Fibroblast of villous mesenchyme (primary cell): ENCODE data around the gene IRAK2. TPM values are rescaled to one million over a fixed set of nuclear protein-coding genes. Genes with fewer than 3 reads are reported as not detected.

Experiments used
- DNase-seq: peaks from one replicate; pipeline ENCODE4 v3.0.0-alpha.2; 2010; ENCODE audit warnings: low read depth
- H3K4me3 ChIP-seq: 2 replicates; pipeline ENCODE4 v1.5.1; 2011; ENCODE audit warnings: low read depth, mild to moderate bottlenecking, low read length
- total RNA-seq: library from RNA; depleted of rRNA; stranded (reverse); fragments of >200 nt; gene quantifications from 2 replicates; pipeline ENCODE4 v1.2.3, GENCODE V29; 2012
- TF ChIP-seq, protein P1 (sequence below): IDR thresholded peaks from 2 replicates; pipeline ENCODE4 v1.5.1; 2012; ENCODE audit warnings: low read depth, mild to moderate bottlenecking, low read length; ENCODE audit not compliant: insufficient read depth

The IRAK2 gene
- total RNA-seq, 1 donor = 8.2 TPM

DNA sequence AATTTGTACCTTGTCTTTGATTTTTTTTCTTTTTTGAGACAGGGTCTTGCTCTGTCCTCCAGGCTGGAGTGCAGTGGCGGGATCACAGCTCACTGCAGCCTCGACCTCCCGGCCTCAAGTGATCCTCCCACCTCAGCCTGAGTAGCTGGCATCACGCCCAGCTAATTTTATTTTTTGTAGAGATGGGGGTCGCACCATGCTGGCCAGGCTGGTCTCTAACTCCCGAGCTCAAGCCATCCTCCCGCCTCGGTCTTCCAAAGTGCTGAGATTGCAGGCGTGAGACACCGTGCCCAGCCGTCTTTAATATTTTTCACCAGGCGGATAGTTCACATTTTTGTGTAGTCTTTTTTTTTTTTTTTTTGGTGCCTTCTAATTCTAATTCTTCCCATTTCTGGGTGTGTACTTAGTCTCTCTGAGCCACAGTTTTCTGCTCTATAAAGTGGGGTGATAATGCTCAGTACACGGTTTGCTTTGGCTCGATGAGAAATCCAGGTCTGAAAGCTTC, 83.0 kb downstream of the IRAK2 start:
- DNase-seq = no peak
- TF ChIP-seq, protein P1, sequence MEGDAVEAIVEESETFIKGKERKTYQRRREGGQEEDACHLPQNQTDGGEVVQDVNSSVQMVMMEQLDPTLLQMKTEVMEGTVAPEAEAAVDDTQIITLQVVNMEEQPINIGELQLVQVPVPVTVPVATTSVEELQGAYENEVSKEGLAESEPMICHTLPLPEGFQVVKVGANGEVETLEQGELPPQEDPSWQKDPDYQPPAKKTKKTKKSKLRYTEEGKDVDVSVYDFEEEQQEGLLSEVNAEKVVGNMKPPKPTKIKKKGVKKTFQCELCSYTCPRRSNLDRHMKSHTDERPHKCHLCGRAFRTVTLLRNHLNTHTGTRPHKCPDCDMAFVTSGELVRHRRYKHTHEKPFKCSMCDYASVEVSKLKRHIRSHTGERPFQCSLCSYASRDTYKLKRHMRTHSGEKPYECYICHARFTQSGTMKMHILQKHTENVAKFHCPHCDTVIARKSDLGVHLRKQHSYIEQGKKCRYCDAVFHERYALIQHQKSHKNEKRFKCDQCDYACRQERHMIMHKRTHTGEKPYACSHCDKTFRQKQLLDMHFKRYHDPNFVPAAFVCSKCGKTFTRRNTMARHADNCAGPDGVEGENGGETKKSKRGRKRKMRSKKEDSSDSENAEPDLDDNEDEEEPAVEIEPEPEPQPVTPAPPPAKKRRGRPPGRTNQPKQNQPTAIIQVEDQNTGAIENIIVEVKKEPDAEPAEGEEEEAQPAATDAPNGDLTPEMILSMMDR = no peak
- H3K4me3 ChIP-seq = peak overlapping the region; percentile 81

DNA sequence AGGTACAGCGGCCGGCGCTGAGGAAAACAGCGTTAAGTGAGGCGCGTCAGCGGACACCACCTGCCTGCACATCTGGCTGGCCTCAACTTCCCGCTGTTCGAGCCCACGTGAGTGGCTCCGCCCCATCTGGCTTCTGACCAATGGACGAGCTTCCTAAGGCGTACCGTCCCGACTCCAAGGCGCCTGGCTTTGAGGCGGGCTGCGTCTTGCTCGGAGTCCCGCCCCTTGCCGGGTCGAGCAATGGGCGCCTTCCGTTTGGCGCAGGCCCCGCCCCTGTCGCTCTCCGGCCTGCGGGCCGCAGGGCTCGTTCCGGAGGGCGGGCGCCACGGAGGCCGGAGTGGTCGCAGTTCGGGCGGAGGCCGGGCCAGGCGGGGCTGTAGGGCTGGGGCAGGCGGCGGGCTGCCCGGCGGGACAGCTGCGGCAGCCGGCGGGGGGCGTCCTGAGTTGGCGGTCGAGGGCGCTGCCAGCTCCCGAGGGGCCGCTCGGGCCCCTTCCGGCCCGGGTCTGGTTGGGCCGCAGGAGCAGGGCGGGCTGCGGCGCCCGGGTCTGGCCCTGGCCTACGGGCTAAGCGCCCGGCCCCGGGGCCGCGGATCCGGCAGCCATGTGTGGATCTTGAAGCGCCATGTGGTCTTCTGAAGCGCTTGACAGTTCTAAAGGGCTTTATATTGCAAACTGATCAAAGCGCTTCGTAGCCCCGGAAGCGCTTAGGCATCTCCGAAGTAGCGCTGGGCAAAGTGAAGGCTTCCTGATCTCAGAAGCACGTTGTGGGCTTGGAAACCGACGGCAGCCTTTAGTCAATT, 83.7 kb downstream of the IRAK2 start, which contains the start of gene TATDN2:
Gene TATDN2 (plus strand): TSS at position 276 of the 800 bp plus-strand sequence. CDS start 742 bp downstream, outside the sequence.
- DNase-seq = peak; percentile 98
- peak within 1 kb of the TSS; percentile 81 for H3K4me3 ChIP-seq
- TF ChIP-seq, protein P1 = no peak

DNA sequence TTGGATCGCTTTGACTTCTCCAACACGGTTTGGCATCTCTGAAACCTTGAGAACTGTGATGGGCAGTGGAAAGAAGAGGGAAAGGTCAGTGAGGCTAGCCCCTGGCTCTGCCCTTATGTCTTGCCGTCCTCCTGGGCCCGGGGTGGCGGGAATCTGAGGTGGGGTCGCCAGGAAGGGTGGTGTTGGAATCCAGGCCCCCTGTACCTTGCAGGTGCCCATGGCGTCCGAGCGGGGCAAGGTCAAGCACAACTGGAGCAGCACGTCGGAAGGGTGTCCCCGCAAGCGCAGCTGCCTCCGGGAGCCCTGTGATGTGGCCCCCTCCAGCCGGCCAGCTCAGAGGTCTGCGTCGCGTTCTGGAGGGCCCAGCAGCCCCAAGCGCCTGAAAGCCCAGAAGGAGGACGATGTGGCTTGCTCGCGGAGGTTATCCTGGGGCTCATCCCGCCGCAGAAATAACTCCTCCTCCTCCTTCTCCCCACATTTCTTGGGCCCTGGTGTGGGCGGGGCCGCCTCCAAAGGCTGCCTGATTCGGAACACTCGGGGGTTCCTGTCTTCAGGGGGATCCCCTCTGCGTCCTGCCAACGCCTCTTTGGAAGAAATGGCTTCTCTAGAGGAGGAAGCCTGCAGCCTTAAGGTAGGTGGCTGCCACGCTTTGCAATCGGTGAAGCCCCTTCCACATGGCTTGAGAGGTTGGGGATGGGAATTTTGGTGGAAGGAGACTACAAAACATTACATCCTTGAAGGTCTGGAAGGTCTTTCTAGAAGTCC, 84.4 kb downstream of the IRAK2 start:
- peak overlapping the region; percentile 81 for H3K4me3 ChIP-seq
- DNase-seq = peak; percentile 12
- TF ChIP-seq, protein P1 = no peak

DNA sequence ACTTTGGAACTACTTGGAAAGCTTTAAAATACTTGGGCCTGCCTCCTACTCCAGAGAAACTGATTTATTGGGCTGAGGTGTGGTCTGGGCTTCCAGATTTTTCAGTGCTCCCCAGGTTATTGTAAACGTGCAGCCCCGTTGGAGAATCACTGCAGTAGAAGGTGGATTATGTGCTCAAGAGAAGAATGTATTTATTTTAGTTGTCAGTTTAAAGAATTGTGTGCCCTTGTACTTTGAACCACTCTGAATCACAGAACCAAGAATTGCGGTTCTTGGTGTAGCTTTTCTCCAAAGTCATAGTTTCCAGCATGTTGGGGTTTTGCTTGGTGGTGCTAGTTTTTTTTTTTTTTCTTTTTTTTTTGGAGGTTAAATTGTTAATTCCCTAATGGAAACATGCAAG, 85.1 kb downstream of the IRAK2 start:
- peak; percentile 14 for DNase-seq
- H3K4me3 ChIP-seq = peak overlapping the region; percentile 81
- TF ChIP-seq, protein P1 = no peak

DNA sequence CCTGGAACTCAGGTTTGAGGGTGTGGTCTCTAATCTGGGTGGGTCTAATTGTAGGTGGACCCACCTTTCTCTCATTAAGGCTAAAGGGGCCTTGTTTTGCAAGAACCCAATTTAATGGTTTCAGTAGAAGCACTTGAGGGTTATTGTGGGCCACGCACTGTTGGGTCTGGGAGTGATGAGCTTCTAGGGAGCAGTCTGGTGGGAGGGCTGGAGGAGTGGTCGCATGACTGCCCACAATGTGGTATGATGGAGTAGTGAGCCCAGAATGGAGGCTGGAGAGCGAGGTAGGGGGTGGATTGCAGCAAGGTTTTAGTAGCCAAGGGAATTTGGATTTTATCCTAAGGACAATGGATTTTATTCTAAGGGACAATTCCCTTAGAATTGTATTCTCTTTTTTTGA, 86.3 kb downstream of the IRAK2 start:
- no peak overlapping the region for H3K4me3 ChIP-seq
- TF ChIP-seq, protein P1 = no peak
- no peak for DNase-seq

DNA sequence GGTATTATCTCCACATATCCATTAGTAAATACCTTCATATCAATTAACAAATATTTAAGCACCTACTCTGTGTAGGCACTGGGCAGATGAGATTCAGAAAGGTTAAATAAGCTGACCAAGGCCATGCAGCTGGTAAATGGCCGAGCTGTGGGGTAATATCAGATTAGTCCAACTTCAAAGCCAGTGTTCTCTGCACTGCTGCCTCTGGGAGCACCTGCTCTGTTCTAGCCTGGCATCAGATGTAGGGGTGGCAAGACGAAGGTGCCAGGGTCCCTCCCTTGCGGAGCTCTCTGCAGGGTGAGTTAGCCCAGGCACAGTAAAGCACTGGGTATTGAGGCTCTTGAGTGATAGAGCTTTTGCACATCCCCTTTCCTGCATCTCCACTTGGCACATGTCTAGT, 89.0 kb downstream of the IRAK2 start:
- no peak for DNase-seq
- no peak overlapping the region for H3K4me3 ChIP-seq
- TF ChIP-seq, protein P1 = no peak
